NCI-H446 treated with DMSO at 0.1 percent for 48 hours (cell line): ENCODE results near the gene ZNF385C.
"Not testable (repeated sequence)": the region's sequence is repeated elsewhere in the genome, so short reads cannot be mapped to it uniquely, and the experiment has no call there.

Source experiments
- DNase-seq: peaks from one replicate; lab custom pipeline; 2025; lab: John Stamatoyannopoulos, UW

The ZNF385C gene, protein sequence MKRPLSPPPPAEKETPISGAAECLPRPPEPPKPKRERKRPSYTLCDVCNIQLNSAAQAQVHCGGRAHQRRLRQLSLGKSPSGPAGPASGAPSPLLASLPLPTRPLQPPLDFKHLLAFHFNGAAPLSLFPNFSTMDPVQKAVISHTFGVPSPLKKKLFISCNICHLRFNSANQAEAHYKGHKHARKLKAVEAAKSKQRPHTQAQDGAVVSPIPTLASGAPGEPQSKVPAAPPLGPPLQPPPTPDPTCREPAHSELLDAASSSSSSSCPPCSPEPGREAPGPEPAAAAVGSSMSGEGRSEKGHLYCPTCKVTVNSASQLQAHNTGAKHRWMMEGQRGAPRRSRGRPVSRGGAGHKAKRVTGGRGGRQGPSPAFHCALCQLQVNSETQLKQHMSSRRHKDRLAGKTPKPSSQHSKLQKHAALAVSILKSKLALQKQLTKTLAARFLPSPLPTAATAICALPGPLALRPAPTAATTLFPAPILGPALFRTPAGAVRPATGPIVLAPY

DNA sequence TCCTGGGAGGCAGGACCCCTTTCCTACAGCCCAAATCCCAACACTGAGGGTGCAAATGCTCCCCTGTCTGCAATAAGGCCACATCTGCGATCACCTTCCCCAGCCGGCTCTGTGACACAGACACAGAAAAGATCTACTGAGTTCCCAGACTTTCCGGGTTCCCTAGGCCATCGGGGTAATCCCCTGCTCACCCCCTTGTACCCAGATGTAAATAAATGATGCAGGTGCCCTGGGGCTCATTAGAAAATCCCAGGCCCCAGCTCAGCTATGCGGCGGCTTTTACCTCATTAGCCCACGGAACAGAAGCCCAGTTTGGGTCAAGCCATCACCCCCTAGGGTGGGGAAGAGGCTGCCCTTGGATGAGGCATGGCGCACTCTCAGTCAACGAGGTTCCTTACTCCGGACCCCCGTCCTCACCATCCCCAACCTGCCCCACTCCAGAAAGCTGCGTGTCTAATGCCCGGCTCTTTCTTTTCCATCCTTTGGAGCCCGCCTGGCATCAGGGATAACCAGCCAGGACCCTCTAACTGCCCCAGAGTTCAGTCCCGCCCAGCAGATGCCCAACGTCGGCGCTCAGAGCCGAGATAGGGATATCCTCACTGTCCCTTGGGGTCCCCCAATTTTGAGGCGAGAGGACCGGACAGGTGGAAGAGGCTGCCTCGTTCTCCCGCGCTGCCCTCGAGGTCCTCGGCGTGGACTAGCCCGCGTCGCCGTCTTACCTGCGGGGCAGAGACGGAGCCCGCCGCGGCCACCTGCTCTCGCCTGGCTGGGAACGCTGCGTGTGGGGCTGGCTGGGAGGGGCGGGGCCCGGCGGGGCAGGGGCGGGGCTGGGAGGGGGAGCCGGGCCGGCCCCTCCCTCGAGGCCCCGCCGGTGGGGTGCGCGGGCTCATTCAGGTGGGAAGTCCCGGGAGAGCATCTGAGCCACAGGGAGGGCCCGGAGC lies at the start of gene ZNF385C:
ZNF385C (minus strand) TSS at position 783 of the 941 bp plus-strand sequence. CDS start 35,417 bp downstream, outside the sequence.
- DNase-seq: no peak

DNA sequence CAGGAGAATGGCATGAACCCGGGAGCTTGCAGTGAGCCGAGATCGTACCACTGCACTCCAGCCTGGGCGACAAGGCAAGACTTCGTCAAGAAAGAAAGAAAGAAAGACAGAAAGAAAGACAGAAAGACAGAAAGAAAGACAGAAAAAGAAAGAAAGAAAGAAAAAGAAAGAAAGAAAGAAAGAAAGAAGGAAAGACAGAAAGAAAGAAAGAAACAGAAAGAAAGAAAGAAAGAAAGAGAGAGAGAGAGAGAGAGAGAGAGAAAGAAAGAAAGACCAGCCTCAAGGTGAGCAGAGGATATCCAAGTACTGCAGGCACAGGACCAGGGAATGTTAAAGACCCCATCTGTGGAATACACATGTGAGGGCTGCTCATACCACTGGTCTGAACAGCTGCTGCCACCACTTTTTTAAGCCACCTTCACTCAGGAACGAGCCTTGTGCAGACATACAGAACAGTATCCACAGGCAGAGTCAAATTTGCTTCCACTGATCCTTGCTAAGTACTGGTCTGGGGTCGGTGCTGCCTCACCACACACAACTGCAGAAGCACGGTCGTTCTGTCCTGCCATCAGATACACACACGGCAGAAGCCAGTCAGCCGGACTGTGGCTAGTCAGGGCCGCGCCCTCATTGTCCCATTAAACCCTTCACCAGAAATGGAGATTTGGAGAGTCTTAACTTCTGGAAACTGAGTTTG lies 48.8 kb upstream of the ZNF385C start:
- no peak for DNase-seq

DNA sequence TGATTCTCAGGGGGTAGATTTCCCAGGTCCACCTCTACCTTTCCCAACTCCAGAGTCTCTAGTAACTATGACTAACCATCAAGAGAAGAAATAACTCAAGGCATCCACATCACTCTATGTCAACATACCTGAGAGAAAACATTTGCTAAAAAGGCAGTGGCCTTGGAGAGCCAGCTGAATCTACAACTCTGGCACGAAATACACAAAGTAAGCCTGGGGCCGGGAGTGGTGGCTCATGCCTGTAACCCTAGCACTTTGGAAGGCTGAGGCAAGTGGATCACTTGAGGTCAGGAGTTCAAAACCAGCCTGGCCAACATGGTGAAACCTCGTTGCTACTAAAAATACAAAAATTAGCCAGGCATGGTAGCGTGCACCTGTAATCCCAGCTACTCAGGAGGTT lies 44.9 kb upstream of the ZNF385C start:
- DNase-seq: not testable (repeated sequence)

DNA sequence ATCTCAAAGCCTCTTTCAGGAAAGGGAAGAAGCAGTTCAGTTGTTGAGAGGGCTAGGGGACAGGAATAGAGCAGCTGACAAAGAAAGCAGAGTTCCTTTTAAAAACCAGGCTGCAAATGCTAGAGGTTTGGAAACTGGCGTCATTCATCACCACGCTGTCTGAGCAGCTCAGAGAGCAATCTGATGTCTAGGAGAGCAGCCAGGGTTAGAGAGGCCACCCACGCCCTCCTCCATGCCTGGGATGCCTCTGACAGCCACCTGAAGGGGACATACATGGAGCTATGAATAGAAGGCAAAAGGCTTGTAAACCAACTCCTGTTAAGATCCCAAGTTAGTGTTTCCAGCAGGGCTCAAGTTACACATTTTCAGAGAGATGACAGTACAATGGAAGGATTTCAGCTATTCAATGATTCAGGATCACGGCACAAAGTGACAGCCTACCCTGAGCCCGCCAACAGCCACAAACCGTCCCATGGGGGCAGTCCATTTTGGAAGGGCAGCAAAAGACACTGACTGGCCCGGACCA lies 44.2 kb upstream of the ZNF385C start:
- no peak for DNase-seq

DNA sequence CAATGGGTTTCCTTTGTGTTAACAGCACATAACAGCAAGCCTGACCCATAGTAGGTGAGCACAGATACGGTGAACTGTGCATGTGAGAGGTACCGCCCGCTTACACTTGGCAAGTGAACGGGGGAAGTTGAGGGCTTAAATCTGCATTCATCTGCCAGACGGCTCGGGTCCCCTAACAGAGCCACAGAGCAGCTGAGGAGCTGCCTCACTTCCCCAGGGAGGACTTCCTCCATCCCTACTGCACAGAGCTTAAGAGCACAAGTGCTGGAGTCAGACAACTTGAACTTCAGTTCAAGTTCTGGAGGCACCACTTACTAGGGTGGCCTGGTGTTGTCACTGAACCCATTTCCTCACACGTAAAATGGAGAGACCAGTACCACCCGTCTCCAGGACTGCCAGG lies 43.1 kb upstream of the ZNF385C start:
- no peak for DNase-seq

DNA sequence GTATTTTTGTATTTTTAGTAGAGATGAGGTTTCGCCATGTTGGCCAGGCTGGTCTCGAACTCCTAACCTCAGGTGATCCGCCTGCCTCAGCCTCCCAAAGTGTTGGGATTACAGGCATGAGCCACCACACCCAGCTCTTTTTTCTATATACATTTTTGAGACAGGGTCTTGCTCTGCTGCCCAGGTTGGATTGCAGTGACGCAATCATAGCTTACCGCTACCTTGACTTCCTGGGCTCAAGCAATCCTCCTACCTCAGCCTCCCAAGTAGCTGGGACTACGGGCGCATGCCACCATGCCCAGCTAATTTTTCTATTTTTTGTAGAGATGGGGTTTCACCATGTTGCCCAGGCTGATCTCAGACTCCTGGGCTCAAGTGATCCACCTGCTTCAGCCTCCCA lies 42.4 kb upstream of the ZNF385C start:
- not testable (repeated sequence) for DNase-seq

DNA sequence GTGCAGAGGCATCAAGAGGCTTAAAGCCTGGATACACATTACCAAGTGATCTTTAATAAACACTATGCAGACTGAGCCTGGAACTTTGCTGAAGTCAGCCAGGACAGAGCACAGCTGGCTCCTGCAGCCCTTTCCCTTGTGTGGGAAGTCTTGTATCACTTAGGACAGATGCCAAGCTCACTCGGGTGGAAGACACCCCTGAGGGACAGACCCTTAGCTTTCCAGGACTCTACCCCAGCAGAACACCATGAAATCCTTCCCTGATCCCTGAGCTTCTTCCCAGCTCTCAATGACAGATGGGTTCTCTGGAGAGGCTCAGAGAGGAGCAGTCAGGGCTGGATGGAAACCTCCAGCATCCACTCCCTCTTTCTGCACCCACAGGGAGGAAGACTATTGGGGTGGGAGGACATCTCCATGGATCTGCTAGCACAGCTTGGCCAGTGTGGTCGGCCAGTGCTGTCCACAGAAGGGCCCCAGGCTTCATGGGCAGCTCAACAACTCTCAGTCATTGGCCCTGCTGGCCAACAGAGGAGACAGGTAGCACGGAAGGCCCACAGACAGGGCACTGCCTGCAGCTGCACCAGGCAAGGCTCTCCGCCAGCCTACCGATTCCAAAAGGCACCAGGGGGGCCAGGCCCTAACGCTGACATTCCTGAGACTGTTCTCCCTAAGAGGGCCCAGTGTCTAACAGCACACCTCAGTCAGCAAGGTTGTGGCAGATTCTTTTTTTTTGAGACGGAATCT lies 40.6 kb upstream of the ZNF385C start:
- no peak for DNase-seq

DNA sequence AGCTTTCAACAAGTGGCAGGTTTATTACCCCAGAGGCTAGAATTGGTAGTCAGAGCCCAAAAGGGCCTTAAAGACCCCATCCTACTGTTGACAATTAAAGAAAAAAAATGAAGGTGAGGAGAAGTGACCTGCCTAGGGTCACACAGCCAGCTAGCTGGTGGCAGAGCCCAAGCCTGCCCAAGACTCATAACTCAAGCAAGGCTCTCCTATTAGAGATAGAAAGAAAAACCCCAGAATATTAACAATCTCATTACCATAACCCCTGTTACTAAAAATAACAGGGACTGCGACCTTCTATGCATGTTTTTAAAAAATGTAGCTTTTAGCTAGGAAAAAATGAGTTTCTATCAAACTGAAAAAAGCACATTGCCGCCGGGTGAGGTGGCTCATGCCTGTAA lies 38.4 kb upstream of the ZNF385C start:
- DNase-seq: no peak

DNA sequence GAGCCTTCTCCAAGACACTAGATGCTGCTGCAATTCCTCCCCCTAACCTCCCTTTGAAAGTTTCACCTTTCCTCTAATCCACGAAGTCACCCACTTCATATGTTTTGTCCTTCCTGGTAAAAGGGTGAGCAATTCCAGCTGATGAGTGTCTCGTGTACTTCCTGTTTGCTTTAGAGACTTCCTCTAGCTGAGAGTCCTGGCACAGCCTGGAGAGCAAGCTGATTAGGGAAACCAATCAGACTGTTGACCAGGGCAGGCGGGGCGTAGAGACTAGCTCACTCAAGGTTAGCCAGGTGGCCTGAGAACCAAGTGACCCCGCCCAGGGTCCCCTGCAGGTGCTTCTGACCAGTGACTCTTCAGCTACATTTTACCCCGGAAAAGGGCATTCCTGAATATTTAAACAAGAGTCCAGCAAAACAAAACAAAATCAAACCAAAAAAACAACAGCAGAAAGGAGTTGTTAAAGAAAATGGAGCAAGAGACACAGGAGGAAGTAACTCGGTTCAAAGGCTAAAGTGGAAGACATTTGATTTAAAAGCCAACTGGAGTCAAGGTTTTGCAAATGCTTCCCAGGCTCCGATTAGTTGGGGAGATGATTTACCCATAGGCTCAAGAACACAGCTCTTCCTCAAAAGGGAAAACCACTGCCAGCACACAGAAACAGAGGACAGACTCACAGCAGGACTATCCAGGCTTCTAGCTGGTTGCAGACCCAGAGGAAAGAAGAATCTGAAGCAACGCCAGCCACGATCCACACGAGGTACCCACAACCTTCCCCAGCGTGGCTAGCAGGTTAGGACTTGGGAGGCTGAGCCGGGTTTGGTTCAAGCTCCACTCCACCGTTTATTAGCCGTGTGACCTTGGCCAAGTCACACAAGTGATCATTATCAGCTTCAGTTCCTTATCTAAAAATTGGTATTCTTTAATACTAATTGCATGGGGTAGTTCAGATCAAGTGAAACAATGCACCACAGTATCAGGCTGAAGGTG lies 37.7 kb upstream of the ZNF385C start:
- DNase-seq: no peak

DNA sequence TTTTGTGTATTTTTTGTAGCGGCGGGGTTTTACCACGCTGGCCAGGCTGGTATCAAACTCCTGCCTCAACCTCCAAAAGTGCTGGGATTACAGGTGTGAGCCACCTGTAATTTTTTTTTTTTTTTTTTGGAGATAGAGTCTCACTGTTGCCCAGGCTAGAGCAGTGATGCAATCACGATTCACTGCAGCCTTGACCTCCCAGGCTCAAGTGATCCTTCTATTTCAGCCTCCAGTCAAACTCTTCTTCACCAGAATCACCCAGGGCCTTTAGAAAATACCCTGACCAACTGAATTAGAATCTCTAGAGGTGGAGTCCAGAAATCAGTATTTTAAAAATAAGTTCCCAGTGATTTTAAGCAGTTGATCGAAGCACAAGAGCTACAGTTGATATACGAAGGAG lies 36.9 kb upstream of the ZNF385C start:
- no peak for DNase-seq

DNA sequence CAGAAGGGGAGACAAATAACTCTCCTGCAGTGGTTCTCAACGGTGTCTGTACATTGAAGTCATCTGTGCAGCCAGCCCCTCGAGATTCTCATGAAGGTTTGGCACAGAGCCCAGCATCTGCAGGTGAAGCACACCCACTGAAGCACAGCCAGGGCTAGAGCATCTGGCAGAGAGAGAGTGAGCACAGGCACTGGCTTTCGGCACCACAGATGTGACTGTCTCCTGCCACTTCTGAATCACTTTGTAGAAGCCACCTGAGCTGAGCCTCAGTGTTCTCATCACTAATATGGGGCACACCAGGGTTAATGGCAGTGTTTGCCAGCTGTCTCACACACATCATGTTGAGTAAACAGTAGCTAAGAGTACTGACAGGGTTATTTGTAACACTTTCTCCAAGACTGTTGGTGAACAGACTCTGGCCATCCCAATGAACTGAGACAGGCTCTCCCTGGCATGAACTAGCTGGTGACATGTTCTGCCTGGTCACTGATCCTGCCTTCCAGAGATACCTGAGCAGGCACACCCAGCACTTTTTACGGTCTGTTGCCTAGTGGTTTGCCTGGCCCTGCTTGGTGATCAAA lies 35.3 kb upstream of the ZNF385C start:
- DNase-seq: no peak

DNA sequence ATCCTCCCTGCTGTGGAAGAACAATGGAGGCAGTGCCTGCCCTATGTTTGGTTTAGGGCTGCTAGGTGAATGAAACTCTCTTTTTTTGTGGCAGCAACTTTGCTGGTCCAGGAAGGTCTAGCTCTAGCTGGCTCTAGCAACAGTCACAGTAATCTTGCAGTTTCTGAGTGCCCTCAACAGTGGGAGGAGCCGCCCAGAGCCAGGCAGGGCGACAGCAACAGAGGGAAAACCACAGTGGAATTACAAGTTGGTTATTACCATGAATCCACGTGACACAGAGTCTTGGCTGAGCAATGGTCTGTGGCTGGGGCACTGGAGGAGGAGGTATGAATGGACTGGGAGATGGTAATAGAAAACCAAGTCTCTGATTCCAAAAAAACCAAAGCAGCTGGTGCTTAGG lies 34.7 kb upstream of the ZNF385C start:
- no peak for DNase-seq

DNA sequence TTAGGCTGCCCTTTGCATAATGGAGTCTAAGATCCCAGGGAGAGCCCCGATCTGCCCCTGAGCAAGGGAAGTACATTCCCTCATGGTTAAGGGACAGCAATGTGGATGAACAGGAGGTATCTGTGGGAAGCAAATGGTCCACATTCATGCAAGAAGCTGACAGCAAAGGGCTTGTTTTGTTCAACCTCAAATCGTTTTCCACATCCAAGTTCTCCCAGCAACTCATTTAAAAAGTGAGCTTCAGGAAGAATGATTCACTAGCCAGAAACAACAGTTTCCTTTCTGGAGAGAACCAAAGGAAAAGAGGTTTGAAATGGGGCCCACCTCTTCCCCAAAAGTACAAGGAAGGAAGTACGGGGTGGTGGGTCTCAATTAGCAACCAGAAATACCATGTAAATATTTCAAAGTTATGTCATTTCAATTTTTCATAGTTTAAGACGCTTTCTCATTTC lies 33.7 kb upstream of the ZNF385C start:
- no peak for DNase-seq

DNA sequence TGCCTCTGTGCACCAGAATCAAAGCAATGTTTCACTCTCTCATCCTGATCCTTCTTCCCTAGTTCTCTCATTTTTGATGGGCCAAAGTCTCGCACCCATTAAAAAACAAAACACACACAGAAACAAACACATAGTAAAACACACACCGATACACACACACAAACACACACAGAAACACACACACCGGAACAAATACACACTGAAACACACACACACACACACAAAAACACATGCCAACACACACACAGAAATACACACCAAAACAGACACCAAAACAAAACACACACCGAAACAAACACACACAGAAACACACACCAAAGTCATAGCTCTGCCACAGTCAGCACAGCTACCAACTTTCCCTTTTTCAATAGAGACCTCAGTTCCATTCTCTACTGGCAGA lies 33.0 kb upstream of the ZNF385C start:
- DNase-seq: no peak

DNA sequence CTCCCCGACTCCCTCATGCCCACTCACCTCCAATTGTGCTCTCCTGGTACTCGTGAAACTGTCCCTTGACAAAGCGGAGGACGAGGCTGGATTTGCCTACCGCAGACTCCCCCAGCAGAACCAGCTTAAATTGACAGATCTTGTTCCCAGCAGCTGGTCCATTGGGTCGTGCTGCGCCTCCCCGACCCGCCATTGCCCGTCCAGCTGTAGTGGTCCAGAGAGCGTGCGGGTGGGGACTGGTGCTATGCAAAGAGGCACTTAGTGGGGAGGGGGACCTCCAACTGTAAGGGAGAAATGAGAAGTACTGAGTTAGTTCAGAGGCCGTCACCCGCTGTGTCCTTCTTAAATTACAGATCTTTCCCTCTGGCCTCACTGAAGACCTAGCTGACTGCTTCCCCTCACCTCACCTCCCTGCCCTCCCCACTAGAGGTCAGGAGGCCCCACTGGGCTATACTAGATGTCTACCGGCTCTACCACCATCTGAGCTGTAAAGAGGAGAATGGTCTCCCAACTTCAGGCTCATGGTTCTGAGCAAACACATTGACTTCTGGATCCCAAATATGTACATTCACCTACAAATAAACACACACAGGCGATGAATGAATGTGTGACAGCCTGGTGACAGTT lies 32.1 kb upstream of the ZNF385C start:
- DNase-seq: no peak

DNA sequence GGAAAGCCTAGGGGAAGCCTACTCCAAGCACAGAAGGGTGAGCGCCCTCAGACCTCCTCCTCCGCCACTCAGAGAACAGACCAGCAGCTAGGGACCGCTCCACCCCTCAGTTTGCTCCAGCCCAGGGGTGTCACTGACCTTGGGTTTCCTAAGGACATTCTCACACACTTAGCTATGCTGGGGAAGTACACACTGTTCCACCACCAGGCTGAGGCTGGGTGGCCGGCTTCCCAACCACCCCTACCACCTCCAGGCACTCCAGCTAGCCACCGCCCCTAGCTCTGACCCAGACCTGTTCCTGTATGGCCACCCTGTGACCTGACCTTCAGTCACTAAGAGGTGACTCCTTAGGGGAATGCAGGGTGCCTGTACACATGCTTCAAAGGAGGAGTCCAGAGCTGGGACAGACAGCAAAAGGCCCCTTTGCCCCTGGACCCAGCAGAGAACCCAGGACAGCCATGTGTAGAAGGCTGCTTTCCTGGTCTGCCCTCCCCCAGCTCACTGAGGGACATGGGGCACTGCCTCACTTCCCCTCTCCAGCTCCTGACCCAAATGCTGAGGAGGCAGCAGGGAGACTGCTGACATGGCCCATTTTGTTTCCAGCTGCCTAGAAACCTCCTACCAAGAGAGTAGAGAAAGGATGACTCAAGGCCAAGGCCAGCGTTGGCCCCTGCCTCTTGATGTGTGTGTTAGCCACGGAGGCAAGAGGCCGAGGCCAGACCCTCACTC lies 31.0 kb upstream of the ZNF385C start:
- no peak for DNase-seq

DNA sequence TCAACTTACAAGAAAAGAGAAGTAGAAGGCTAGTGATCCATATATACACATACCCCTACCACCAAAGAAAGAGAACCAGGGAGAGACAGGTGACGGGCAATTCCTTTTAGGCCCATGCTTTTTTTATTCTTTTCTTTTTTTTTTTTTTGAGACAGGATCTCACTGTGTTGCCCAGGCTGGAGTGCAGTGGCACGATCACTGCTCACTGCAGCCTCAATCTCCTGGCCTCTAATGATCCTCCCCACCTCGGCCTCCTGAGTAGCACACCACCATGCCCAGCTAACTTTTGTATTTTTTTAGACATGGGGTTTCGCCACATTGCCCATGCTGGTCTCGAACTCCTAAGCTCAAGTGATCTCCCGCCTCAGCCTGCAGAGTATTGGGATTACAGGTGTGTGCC lies 29.1 kb upstream of the ZNF385C start:
- DNase-seq: no peak

DNA sequence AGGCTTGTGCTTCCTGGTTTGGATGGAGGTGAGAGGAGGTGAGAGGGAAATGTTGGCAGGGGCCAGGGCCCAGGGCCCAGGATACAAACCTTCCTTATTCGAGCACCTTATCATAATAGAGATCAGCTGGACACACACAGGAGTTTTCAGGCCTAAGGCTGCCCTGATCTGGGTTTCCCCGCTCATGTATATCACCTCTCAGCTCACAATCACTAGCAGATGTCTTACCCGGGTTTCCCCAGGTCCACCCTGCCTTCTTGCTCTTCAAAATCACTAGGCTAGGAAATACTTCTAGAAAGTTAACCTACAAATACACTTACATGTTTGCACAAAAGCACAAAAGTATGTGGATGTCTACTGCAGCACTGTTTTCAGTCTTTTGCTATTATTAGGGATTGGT lies 28.6 kb upstream of the ZNF385C start:
- DNase-seq: no peak
